Measurements from ENCODE around the gene HOGA1.
"Not testable (repeated sequence)": the region's sequence is repeated elsewhere in the genome, so short reads cannot be mapped to it uniquely, and the experiment has no call there.

HOGA1 gene

GRCh38 chr10:97555541-97555940, 28.6 kb upstream of the HOGA1 start:
- DNase-seq: not testable (repeated sequence)

- DNase-seq: not testable (repeated sequence)
Measured at GRCh38 chr10:97560731-97561381, 23.3 kb upstream of the HOGA1 start.

GRCh38 chr10:97561386-97562077, 22.7 kb upstream of the HOGA1 start:
- DNase-seq: not testable (repeated sequence)

DNA sequence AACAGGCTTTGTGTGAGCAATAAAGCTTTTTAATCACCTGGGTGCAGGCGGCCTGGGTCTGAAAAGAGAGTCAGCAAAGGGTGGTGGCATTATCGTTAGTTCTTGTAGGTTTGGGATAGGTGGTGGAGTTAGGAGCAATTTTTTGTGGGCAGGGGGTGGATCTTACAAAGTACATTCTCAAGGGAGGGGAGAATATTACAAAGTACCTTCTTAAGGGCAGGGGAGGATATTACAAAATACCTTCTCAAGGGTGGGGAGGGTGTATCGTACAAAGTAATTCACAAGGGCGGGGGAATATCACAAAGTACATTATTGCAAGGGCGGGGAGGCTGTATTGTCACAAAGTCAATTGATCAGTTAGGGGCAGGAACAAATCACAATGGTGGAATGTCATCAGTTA, 21.9 kb upstream of the HOGA1 start:
- DNase-seq: not testable (repeated sequence)

- DNase-seq: no peak
Measured at GRCh38 chr10:97563337-97563736, 20.9 kb upstream of the HOGA1 start.

- no peak for DNase-seq
Measured at GRCh38 chr10:97564776-97565175, 19.4 kb upstream of the HOGA1 start.

- DNase-seq: no peak
Measured at GRCh38 chr10:97566336-97566996, 17.7 kb upstream of the HOGA1 start.

- DNase-seq: no peak
Measured at GRCh38 chr10:97567891-97568290, 16.3 kb upstream of the HOGA1 start.

DNA sequence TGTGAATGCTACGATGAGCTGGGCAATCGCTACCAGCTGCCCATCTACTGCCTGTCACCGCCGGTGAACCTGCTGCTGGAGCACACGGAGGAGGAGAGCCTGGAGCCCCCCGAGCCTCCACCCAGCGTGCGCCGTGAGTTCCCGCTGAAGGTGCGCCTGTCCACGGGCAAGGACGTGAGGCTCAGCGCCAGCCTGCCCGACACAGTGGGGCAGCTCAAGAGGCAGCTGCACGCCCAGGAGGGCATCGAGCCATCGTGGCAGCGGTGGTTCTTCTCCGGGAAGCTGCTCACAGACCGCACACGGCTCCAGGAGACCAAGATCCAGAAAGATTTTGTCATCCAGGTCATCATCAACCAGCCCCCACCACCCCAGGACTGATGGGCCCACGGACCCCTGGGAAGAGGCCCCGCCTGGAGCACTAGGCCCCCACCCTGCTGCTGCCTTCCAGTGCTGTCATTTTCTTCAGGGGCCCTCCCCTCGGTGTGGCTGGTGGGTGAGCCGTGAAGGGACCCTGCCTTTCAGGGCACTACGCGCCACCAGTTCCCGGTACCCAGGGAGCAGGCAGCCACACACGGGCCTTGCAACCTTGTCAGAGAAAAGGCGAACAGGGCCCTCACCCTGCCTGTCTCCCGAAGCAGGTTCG, 13.9 kb upstream of the HOGA1 start:
- DNase-seq: no peak

DNA sequence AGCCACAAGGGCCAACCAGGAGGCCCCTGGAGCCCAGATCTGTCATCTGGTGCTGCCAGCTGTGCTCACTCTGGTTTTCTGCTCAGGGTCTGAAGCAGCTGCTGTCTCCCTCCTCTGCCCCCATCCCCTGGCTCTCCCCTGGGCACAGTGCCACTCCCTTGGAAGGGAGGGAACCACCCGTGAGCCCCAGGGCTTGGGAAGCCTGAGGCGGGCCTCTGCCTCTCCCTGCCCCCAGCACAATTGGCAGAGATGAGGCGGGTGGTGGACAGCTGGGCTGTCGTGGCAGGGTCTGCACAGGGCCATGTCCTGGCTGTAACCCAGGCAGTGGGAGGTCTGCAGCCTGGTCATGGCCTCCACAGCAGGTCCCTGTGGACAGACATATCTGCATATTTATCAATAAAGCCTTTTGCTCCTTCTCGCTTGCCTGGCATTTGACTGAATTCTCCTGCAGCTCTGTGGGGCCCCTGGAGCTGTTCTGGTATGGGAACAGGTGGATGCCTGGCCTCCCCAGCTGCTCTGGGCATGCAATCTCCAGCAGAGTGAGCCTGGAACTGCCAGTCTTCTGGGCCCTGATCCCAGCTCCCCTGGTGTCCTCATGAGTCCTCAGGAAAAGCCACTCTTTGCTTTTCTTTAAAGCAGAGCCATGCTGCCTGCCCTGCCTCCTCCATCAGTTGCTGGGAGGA, 13.3 kb upstream of the HOGA1 start:
- DNase-seq: no peak

DNA sequence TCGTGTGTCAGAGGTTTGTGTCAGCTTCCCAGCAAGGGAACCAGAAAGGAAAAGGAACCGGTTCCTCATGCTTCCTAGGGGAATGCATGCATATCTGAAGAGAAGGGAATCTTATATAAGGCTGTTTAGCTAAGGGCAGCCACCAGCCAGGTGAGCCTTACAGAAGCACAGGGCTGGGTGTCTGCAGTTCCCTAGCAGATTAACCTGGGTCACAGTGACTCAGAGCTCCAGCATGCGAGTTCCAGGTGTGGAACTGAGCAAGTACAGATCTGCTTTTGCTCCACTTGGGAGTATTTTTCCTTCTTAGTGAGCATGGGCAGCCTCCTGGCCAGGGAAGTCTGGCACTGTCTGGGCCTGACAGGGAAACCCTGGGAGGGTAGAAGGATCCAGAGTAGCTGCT, 12.6 kb upstream of the HOGA1 start:
- DNase-seq: no peak

- DNase-seq: peak; percentile 71
Measured at GRCh38 chr10:97572214-97572989, 11.8 kb upstream of the HOGA1 start, which contains the start of gene ANKRD2. Gene ANKRD2 (plus strand): TSS chr10:97572779. CDS start chr10:97572789, 10 bp downstream.

DNA sequence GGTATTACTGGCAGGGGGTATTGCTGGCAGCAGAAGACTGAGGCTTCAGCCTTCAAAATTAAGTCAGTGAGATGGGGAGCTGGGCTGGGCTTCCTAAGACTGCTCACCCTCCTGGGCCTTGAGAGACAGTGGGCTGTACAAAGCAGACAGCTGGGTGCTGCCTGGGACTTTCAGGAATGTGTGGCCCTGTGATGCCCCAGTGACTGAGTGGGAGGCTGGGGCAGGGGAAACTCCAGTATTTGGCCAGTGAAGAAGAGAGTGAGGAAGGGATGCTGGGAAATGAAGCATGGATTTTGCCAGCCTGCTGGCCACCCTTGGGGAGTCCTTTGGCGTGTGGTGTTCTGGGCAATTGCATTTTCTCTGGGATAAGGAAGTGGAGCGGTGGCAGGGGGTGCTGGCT, 11.2 kb upstream of the HOGA1 start:
- no peak for DNase-seq

DNA sequence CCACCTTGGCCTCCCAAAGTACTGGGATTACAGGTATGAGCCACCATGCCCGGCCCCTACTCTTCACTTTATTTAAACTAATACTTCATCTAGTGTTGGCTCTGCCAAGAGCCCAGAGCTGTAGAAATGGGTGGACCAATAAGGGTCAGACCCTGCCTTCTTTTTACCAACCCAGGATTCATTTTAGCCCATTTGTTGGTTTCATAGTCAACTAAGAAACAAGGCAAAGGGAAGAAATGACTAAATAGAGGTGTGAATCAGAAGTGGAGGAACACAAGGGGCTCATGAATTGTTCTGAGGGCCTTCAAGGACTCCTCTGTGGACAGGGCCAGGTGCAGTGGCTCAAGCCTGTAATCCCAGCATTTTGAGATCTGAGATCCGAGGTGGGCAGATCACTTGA, 10.5 kb upstream of the HOGA1 start:
- no peak for DNase-seq

DNA sequence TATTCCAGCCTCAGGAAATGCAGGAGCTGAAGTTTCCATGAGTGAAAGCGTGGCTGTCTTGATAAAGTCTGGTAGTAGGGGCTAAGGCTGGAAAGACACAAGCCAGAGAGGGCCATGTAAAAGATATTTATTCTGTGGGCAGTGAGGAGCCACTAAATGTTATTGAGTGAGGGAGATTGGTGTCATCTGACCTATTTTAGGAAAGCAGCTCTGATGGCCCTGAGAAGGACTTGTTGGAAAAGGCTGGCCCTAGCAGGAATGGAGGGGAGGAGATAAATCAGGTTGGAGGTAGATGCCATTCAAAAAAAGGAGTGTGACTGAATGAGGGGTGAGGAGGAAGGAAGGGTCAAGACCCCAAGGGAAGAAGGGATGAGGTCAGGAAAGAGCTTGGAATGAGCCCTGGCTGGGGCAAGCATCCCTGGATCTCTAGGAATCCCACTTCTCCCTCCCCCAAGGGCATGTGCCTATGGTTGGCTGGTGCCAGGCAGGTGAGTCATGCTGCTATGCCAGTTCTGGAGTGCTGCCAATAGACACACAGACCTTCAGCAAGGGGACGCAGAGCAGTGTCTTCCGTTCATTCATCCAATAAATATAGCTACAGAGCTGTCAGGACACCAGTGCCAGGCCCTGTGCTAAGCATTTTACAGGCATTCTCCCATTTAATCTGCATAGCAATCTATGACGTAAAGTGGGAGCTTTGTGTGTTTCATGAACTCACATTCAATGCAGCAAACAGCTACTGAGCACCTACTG, 9.6 kb upstream of the HOGA1 start:
- DNase-seq: peak; percentile 64

DNA sequence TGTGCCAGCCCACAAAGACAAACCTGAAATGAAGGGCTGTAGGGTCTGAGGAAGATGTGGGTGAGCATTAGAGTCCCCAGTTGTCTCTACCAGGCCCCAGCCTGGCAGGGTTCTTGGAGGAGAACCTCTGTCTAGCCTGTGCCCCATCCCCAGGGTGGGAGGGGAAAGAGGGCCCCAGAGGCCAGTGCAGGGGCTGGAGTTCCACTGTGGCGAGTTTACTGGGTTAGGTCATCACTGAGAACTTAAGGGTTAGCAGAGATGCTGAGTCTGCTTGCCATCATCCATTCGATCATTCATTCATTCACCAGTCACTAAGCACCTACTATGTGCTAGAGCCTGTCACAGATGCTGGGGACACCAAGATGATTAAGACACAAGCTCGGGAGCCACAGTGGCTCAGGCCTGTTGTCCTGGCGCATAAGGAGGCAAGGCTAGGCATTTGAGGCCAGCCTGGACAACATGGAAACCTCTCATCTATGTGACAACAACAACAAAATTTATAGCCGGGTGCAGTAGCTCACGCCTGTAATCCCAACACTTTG, 9.0 kb upstream of the HOGA1 start:
- peak; percentile 11 for DNase-seq

DNA sequence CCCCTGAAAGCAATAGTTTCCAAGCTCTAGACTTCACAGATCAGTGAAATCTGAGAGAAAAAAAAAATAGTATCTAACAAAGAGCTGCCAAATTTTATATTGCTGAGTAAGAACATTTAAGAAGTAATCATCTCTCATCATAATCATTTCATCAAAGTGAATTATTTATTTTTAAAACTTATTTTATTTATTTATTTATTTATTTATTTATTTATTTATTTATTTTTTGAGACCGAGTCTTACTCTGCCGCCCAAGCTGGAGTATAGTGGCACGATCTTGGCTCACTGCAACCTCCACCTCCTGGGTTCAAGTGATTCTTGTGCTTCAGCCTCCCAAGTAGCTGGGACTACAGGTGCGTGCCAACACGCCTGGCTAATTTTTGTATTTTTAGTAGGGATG, 7.7 kb upstream of the HOGA1 start:
- not testable (repeated sequence) for DNase-seq

DNA sequence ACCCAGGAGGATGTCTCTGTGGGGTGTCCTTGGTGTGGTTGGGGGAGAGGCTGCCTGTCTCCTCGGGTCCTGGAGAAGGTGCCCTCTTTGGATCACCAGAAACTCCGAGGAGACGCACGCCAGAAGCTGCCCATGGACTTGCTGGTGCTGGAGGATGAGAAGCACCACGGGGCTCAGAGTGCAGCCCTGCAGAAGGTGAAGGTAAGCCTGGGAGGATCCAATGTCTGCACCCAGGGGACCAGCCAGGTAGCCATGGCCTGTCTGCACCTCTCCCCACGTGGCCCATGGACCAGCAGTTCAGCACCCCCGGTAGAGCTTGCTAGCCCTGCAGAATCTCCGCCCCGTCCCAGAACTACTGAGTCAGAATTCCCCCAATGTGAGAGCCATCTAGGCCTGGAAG, 6.5 kb upstream of the HOGA1 start:
- no peak for DNase-seq

DNA sequence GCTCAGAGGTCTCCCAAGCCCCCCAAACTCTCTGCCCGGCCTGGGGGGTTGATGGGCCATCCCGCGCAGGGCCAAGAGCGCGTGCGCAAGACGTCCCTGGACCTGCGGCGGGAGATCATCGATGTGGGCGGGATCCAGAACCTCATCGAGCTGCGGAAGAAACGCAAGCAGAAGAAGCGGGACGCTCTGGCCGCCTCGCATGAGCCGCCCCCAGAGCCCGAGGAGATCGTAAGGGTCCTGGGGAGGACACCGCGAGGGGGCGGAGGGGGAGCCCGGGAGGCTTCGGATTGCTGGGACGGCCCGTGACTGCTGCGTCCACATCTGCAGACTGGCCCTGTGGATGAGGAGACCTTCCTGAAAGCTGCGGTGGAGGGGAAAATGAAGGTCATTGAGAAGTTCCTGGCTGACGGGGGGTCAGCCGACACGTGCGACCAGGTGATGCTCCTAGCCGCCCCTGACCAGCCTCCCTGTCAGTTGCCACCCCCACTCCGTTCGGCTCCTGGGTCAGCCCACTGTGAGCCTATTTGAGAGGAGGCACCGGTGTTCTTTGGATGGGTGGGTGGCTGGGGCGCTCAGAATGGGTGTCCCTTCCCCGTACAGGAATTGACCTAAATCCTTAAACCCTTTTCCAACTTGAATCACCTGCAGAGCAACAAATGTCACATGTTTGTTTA, 5.9 kb upstream of the HOGA1 start:
- DNase-seq: no peak
